KBM-7 (cell line): ENCODE data around the gene PCDHB10.
A peak's percentile ranks its signal among the peaks of the same experiment; 100 is the strongest.
"Not testable (repeated sequence)": the region's sequence is repeated elsewhere in the genome, so short reads cannot be mapped to it uniquely, and the experiment has no call there.

Source experiments
- DNase-seq: peaks from one replicate; pipeline ENCODE4 v3.0.0-alpha.2; 2015
- in situ Hi-C: fragments of 300-500 bp; cut with MboI; formaldehyde crosslinking; loops from 2 replicates; pipeline ENCODE4 v1.14.3; 2020; ENCODE audit warnings: low sequenced_read_pairs, low pct_unique_long_range_greater_than_20kb, mixed read lengths

The PCDHB10 gene

DNA sequence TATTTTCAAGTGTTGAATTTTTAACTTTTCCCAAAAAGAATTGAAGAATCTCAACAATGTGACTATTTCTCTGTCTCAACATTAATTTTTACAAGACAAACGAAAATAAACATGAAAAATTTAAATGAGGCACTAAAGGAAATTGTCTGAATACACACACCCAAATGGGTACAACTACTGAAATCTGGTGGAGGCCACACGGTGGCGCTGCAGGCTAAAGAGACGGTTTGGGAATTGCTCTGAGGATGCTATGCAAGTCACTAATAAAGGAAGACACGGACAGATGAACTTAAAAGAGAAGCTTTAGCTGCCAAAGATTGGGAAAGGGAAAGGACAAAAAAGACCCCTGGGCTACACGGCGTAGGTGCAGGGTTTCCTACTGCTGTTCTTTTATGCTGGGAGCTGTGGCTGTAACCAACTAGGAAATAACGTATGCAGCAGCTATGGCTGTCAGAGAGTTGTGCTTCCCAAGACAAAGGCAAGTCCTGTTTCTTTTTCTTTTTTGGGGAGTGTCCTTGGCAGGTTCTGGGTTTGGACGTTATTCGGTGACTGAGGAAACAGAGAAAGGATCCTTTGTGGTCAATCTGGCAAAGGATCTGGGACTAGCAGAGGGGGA lies at the start of gene PCDHB10:
Gene PCDHB10, plus strand, starts transcription at position 244 of the 616 bp plus-strand sequence. Its CDS starts 200 bp downstream, at position 444.
- DNase-seq, result peak; percentile 57
- in situ Hi-C loops, result no loop called here

DNA sequence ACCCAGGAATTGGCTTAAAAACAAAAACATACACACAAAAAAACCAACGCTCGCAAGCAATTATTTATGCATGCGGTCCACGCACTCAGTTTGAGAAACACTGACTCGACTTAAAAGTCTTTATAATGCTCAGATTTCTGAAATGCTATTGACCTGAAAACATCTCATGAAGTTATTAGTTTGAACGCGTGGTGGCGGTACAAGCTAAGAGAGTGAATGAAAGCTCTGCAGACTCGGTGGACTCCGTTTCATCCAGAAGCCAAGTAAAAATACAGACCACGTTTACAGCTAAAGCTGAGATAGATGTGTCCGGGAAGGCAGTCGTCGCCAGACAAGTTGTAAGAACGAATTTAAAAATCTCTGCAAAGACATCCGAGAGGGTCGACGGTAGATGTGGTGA lies 42.3 kb upstream of the PCDHB10 start, which contains the start of gene PCDHB6:
Gene PCDHB6, plus strand, starts transcription at position 246 of the 400 bp plus-strand sequence. CDS start 201 bp downstream, outside the sequence.
- in situ Hi-C loops, result no loop called here
- DNase-seq, result peak; percentile 22

DNA sequence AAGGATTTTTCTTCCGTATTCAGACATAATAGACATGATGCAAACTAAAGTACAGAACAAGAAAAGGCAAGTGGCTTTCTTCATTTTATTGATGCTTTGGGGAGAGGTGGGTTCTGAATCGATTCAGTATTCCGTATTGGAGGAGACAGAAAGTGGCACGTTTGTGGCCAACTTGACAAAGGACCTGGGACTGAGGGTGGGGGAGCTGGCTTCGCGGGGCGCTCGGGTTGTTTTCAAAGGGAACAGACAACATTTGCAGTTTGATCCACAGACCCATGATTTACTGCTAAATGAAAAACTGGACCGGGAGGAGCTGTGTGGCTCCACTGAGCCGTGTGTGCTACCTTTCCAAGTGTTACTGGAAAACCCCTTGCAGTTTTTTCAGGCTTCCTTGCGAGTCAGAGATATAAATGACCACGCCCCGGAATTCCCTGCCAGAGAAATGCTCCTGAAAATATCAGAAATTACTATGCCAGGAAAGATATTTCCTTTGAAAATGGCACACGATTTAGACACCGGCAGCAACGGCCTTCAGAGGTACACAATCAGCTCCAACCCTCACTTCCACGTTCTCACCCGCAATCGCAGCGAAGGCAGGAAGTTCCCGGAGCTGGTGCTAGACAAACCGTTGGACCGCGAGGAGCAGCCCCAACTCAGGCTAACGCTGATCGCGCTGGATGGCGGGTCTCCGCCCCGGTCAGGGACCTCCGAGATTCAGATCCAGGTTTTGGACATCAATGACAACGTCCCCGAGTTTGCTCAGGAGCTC lies 41.7 kb upstream of the PCDHB10 start:
- in situ Hi-C loops, result no loop called here
- no peak for DNase-seq

GRCh38 chr5:141150993-141151325 lies 41.2 kb upstream of the PCDHB10 start:
- in situ Hi-C loops, result no loop called here
- DNase-seq, result no peak

GRCh38 chr5:141151632-141152031 lies 40.5 kb upstream of the PCDHB10 start:
- in situ Hi-C loops, DNase-seq: not testable (repeated sequence)

DNA sequence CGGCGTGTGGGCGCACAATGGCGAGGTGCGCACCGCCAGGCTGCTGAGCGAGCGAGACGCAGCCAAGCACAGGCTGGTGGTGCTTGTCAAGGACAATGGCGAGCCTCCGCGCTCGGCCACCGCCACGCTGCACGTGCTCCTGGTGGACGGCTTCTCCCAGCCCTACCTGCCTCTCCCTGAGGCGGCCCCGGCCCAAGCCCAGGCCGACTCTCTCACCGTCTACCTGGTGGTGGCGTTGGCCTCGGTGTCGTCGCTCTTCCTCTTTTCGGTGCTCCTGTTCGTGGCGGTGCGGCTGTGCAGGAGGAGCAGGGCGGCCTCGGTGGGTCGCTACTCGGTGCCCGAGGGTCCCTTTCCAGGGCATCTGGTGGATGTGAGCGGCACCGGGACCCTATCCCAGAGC lies 40.1 kb upstream of the PCDHB10 start:
- in situ Hi-C loops, DNase-seq: not testable (repeated sequence)

GRCh38 chr5:141155540-141156374 lies 36.4 kb upstream of the PCDHB10 start:
- no peak for DNase-seq
- in situ Hi-C loops, result no loop called here

DNA sequence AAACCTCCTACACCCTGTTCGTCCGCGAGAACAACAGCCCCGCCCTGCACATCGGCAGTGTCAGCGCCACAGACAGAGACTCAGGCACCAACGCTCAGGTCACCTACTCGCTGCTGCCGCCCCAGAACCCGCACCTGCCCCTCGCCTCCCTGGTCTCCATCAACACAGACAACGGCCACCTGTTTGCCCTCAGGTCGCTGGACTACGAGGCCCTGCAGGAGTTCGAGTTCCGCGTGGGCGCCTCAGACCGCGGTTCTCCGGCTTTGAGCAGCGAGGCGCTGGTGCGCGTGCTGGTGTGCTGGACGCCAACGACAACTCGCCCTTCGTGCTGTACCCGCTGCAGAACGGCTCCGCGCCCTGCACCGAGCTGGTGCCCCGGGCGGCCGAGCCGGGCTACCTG lies 34.8 kb upstream of the PCDHB10 start:
- in situ Hi-C loops, result not testable (repeated sequence)

DNA sequence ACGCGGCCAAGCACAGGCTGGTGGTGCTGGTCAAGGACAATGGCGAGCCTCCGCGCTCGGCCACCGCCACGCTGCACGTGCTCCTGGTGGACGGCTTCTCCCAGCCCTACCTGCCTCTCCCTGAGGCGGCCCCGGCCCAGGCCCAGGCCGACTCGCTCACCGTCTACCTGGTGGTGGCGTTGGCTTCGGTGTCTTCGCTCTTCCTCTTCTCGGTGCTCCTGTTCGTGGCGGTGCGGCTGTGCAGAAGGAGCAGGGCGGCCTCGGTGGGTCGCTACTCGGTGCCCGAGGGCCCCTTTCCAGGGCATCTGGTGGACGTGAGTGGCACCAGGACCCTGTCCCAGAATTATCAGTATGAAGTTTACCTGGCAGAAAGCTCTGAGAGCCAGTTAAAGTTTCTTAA lies 34.3 kb upstream of the PCDHB10 start:
- DNase-seq, in situ Hi-C loops: not testable (repeated sequence)

More for the DNA sequence above, 34.8 kb upstream of the PCDHB10 start:
- not testable (repeated sequence) for DNase-seq

GRCh38 chr5:141172381-141173204 lies 19.6 kb upstream of the PCDHB10 start, which contains the start of gene PCDHB7:
TSS of gene PCDHB7 (plus strand) at chr5:141172644. CDS start at chr5:141172836, 192 bp downstream.
- peak; percentile 26 for DNase-seq
- in situ Hi-C loops, result no loop called here

GRCh38 chr5:141174291-141175104 lies 17.7 kb upstream of the PCDHB10 start:
- DNase-seq, in situ Hi-C loops: not testable (repeated sequence)

GRCh38 chr5:141175933-141176332 lies 16.2 kb upstream of the PCDHB10 start:
- no peak for DNase-seq
- in situ Hi-C loops, result no loop called here

DNA sequence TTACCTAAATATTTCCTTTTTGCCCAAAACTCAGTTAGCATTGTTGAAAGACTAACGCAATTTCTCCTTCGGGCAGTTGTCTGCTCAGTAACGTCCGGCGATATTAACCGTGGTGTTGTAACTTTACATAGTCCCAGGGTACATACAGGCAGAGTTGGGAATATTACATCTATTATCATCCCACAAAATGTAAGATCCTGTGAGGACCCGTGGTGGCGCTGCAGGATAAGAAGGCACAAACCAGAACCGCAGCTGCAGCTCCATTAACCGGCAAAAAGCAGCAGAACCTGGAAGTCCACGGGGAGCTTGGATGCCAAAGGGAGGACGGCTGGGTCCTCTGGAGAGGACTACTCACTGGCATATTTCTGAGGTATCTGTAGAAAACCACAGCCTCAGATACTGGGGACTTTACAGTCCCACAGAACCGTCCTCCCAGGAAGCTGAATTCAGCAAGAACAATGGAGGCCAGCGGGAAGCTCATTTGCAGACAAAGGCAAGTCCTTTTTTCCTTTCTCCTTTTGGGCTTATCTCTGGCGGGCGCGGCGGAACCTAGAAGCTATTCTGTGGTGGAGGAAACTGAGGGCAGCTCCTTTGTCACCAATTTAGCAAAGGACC lies 14.5 kb upstream of the PCDHB10 start, which contains the start of gene PCDHB8:
Gene PCDHB8, plus strand, starts transcription at position 214 of the 615 bp plus-strand sequence. Its CDS starts 245 bp downstream, at position 459.
- DNase-seq, result peak; percentile 74
- in situ Hi-C loops, result not testable (repeated sequence)

- DNase-seq, in situ Hi-C loops: not testable (repeated sequence)
Observed at GRCh38 chr5:141179371-141179770, 12.8 kb upstream of the PCDHB10 start.

DNA sequence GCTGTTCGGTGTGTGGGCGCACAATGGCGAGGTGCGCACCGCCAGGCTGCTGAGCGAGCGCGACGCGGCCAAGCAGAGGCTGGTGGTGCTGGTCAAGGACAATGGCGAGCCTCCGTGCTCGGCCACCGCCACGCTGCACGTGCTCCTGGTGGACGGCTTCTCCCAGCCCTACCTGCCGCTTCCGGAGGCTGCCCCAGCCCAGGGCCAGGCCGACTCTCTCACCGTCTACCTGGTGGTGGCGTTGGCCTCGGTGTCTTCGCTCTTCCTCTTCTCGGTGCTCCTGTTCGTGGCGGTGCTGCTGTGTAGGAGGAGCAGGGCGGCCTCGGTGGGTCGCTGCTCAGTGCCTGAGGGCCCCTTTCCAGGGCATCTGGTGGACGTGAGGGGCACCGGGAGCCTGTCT lies 12.3 kb upstream of the PCDHB10 start:
- DNase-seq, in situ Hi-C loops: not testable (repeated sequence)

- in situ Hi-C loops, result no loop called here
- no peak for DNase-seq
Observed at GRCh38 chr5:141180313-141180712, 11.8 kb upstream of the PCDHB10 start.

- in situ Hi-C loops, result no loop called here
- DNase-seq, result no peak
Observed at GRCh38 chr5:141182248-141182647, 9.9 kb upstream of the PCDHB10 start, which contains the start of gene PCDHB16. TSS of gene PCDHB16 (plus strand) at chr5:141182387. CDS start at chr5:141182560, 173 bp downstream.
